ENCODE results near the gene CNTNAP2. TPM values are rescaled to one million over a fixed set of nuclear protein-coding genes. Genes with fewer than 3 reads are reported as not detected.

CNTNAP2 gene
- total and polyA plus RNA-seq, 2 of the 8 experiments (the other 6 are each of a cell fraction or from before 2014, with no cell fraction given), result 27.9 to 71.0 TPM

GRCh38 chr7:146768957-146769356, 652.4 kb downstream of the CNTNAP2 start (continued):
- TF ChIP-seq EP300 (IDR thresholded peaks at IDR 0.05; ENCODE audit: borderline replicate concordance in 1 of 2, low read depth in 2 of 2, low read length in 2 of 2), result no peak
- TF ChIP-seq SRF (IDR thresholded peaks at IDR 0.05; ENCODE audit: low read depth, low read length), result no peak
- no peak for TF ChIP-seq KDM5A (IDR thresholded peaks at IDR 0.05; ENCODE audit: low read length)
- TF ChIP-seq CTBP2 (IDR thresholded peaks at IDR 0.05; ENCODE audit: borderline replicate concordance, insufficient read depth, insufficient read length, low read length), result no peak
